T-helper 1 cell treated with Interleukin-12 subunit alpha and Interleukin-12 subunit beta and Interleukin-4 antibody, amounts not matched to agents 30 μg/mL and 1 μg/mL, for 36 hours (primary cell): ENCODE measurements around the gene RAB21.
A peak's percentile ranks its signal among the peaks of the same experiment; 100 is the strongest.
"Not testable (repeated sequence)": the region's sequence is repeated elsewhere in the genome, so short reads cannot be mapped to it uniquely, and the experiment has no call there.

Experiments
- H3K27ac Mint-ChIP-seq: one replicate; pipeline ENCODE4 v1.8.0; 2021; ENCODE audit warnings: mild to moderate bottlenecking, mixed read lengths
- H3K27me3 Mint-ChIP-seq: one replicate; pipeline ENCODE4 v1.8.0; 2021; ENCODE audit warnings: low read depth, mixed read lengths
- H3K36me3 Mint-ChIP-seq: one replicate; pipeline ENCODE4 v1.8.0; 2021; ENCODE audit warnings: low read depth, mixed read lengths
- H3K4me1 Mint-ChIP-seq: one replicate; pipeline ENCODE4 v1.8.0; 2021; ENCODE audit warnings: low read depth, mixed read lengths
- H3K4me3 Mint-ChIP-seq: one replicate; pipeline ENCODE4 v1.8.0; 2021; ENCODE audit warnings: mild to moderate bottlenecking, moderate library complexity, mixed read lengths
- H3K9me3 Mint-ChIP-seq: one replicate; pipeline ENCODE4 v1.8.0; 2021; ENCODE audit warnings: mixed read lengths

RAB21 gene

GRCh38 chr12:71737197-71737596 lies 17.5 kb upstream of the RAB21 start:
- Mint-ChIP-seq H3K4me3 (no peak overlapping the region), H3K27ac (no peak overlapping the region), H3K27me3 (no peaks in the 10 kb centered on the region), H3K4me1 (no peaks in the 10 kb centered on the region), H3K9me3 (no peaks in the 10 kb centered on the region), H3K36me3 (no peaks in the 10 kb centered on the region)

- Mint-ChIP-seq H3K9me3 (no peaks in the 10 kb centered on the region), H3K4me3 (no peak overlapping the region), H3K36me3 (no peaks in the 10 kb centered on the region)
Measured at GRCh38 chr12:71742998-71743397, 11.7 kb upstream of the RAB21 start.

GRCh38 chr12:71744522-71745300 lies 10.0 kb upstream of the RAB21 start:
- Mint-ChIP-seq H3K4me1 (no peaks in the 10 kb centered on the region), H3K9me3 (no peaks in the 10 kb centered on the region), H3K27me3 (peaks cover 22% of the 10 kb centered on the region), H3K36me3 (no peaks in the 10 kb centered on the region), H3K27ac (no peak overlapping the region), H3K4me3 (no peak overlapping the region)

More at GRCh38 chr12:71742998-71743397, 11.7 kb upstream of the RAB21 start:
- H3K27ac Mint-ChIP-seq, result no peak overlapping the region
- no peaks in the 10 kb centered on the region for H3K4me1 Mint-ChIP-seq
- peaks cover 6% of the 10 kb centered on the region for H3K27me3 Mint-ChIP-seq

GRCh38 chr12:71746974-71747611 lies 7.6 kb upstream of the RAB21 start:
- Mint-ChIP-seq H3K27me3 (peaks cover 43% of the 10 kb centered on the region), H3K4me3 (no peak overlapping the region), H3K4me1 (no peaks in the 10 kb centered on the region), H3K9me3 (no peaks in the 10 kb centered on the region), H3K36me3 (no peaks in the 10 kb centered on the region), H3K27ac (no peak overlapping the region)

GRCh38 chr12:71748081-71748850 lies 6.4 kb upstream of the RAB21 start:
- H3K4me3 Mint-ChIP-seq, result no peak overlapping the region
- peaks cover 50% of the 10 kb centered on the region for H3K27me3 Mint-ChIP-seq
- H3K9me3 Mint-ChIP-seq, result no peaks in the 10 kb centered on the region
- H3K27ac Mint-ChIP-seq, result no peak overlapping the region
- no peaks in the 10 kb centered on the region for H3K36me3 Mint-ChIP-seq
- no peaks in the 10 kb centered on the region for H3K4me1 Mint-ChIP-seq

- Mint-ChIP-seq H3K9me3 (no peaks in the 10 kb centered on the region), H3K27ac (no peak overlapping the region), H3K27me3 (peaks cover 50% of the 10 kb centered on the region), H3K4me1 (peaks cover 8% of the 10 kb centered on the region), H3K4me3 (no peak overlapping the region), H3K36me3 (no peaks in the 10 kb centered on the region)
Measured at GRCh38 chr12:71749666-71750065, 5.0 kb upstream of the RAB21 start.

GRCh38 chr12:71752891-71753290 lies 1.8 kb upstream of the RAB21 start:
- Mint-ChIP-seq H3K9me3 (no peaks in the 10 kb centered on the region), H3K4me3 (no peak overlapping the region), H3K27me3 (peaks cover 44% of the 10 kb centered on the region), H3K4me1 (peaks cover 21% of the 10 kb centered on the region), H3K27ac (no peak overlapping the region), H3K36me3 (peaks cover 13% of the 10 kb centered on the region)

GRCh38 chr12:71755146-71755892 lies 656 bp downstream of the RAB21 start:
- Mint-ChIP-seq H3K27me3 (peaks cover 22% of the 10 kb centered on the region), H3K27ac (peak overlapping the region; percentile 97), H3K4me3 (peak overlapping the region; percentile 94), H3K9me3 (peaks cover 22% of the 10 kb centered on the region), H3K36me3 (peaks cover 37% of the 10 kb centered on the region), H3K4me1 (peaks cover 24% of the 10 kb centered on the region)

- H3K27ac Mint-ChIP-seq, result peak overlapping the region; percentile 97
- peak overlapping the region; percentile 94 for H3K4me3 Mint-ChIP-seq
- H3K9me3 Mint-ChIP-seq, result peaks cover 28% of the 10 kb centered on the region
- peaks cover 44% of the 10 kb centered on the region for H3K36me3 Mint-ChIP-seq
- H3K27me3 Mint-ChIP-seq, result peaks cover 14% of the 10 kb centered on the region
- peaks cover 24% of the 10 kb centered on the region for H3K4me1 Mint-ChIP-seq
Measured at GRCh38 chr12:71756054-71756690, 1.5 kb downstream of the RAB21 start.

- Mint-ChIP-seq H3K4me3 (no peak overlapping the region), H3K4me1 (peaks cover 20% of the 10 kb centered on the region), H3K27ac (no peak overlapping the region), H3K9me3 (peaks cover 40% of the 10 kb centered on the region), H3K27me3 (no peaks in the 10 kb centered on the region), H3K36me3 (peaks cover 55% of the 10 kb centered on the region)
Measured at GRCh38 chr12:71759941-71760340, 5.3 kb downstream of the RAB21 start.

GRCh38 chr12:71760471-71760870 lies 5.8 kb downstream of the RAB21 start:
- peaks cover 60% of the 10 kb centered on the region for H3K36me3 Mint-ChIP-seq
- H3K9me3 Mint-ChIP-seq, result peaks cover 44% of the 10 kb centered on the region
- no peaks in the 10 kb centered on the region for H3K27me3 Mint-ChIP-seq
- peaks cover 24% of the 10 kb centered on the region for H3K4me1 Mint-ChIP-seq
- no peak overlapping the region for H3K27ac Mint-ChIP-seq
- no peak overlapping the region for H3K4me3 Mint-ChIP-seq

GRCh38 chr12:71761354-71761753 lies 6.7 kb downstream of the RAB21 start:
- Mint-ChIP-seq H3K4me1 (peaks cover 18% of the 10 kb centered on the region), H3K9me3 (peaks cover 46% of the 10 kb centered on the region), H3K36me3 (peaks cover 61% of the 10 kb centered on the region)

GRCh38 chr12:71763677-71764379 lies 9.2 kb downstream of the RAB21 start:
- H3K4me1 Mint-ChIP-seq, result peaks cover 23% of the 10 kb centered on the region
- no peaks in the 10 kb centered on the region for H3K27me3 Mint-ChIP-seq
- H3K9me3 Mint-ChIP-seq, result peaks cover 39% of the 10 kb centered on the region
- H3K4me3 Mint-ChIP-seq, result no peak overlapping the region
- H3K27ac Mint-ChIP-seq, result no peak overlapping the region
- peaks cover 48% of the 10 kb centered on the region for H3K36me3 Mint-ChIP-seq

More at GRCh38 chr12:71761354-71761753, 6.7 kb downstream of the RAB21 start:
- H3K27ac Mint-ChIP-seq, H3K4me3 Mint-ChIP-seq, H3K27me3 Mint-ChIP-seq: not testable (repeated sequence)
